ENCODE data around the gene WDFY1.

The WDFY1 gene

GRCh38 chr2:223868005-223868404, 77.1 kb downstream of the WDFY1 start:
- ChIA-PET POLR2A (no interaction called here), CTCF (interaction anchor here (0.7 kb wide), 1 partner anchor 768 kb away, joined by 3 read pairs; no protein-coding TSS in a partner anchor)
- TF ChIP-seq MEIS1 (CRISPR knock-in tag; IDR thresholded peaks at IDR 0.05; ENCODE audit: borderline replicate concordance) (no peak), ZNF211 (tag by site-specific recombination; IDR thresholded peaks at IDR 0.05; ENCODE audit: low read depth) (no peak), ZSCAN4 (tag by site-specific recombination; IDR thresholded peaks at IDR 0.05) (no peak), ZNF660 (tag by site-specific recombination; IDR thresholded peaks at IDR 0.05) (no peak), ZNF184 (tag by site-specific recombination; IDR thresholded peaks at IDR 0.05) (no peak), ZNF677 (tag by site-specific recombination; IDR thresholded peaks at IDR 0.05) (no peak), ZNF169 (tag by site-specific recombination; IDR thresholded peaks at IDR 0.05) (no peak), SP3 (tag by site-specific recombination; IDR thresholded peaks at IDR 0.05) (no peak), ZNF239 (tag by site-specific recombination; IDR thresholded peaks at IDR 0.05) (no peak), ZNF571 (tag by site-specific recombination; IDR thresholded peaks at IDR 0.05) (no peak), YY1 (tag by site-specific recombination; IDR thresholded peaks at IDR 0.05) (no peak), ZNF174 (tag by site-specific recombination; IDR thresholded peaks at IDR 0.05) (no peak), ZNF549 (tag by site-specific recombination; IDR thresholded peaks at IDR 0.05) (no peak), ZNF768 (tag by site-specific recombination; IDR thresholded peaks at IDR 0.05) (no peak)
- TF ChIP-seq, protein P1, sequence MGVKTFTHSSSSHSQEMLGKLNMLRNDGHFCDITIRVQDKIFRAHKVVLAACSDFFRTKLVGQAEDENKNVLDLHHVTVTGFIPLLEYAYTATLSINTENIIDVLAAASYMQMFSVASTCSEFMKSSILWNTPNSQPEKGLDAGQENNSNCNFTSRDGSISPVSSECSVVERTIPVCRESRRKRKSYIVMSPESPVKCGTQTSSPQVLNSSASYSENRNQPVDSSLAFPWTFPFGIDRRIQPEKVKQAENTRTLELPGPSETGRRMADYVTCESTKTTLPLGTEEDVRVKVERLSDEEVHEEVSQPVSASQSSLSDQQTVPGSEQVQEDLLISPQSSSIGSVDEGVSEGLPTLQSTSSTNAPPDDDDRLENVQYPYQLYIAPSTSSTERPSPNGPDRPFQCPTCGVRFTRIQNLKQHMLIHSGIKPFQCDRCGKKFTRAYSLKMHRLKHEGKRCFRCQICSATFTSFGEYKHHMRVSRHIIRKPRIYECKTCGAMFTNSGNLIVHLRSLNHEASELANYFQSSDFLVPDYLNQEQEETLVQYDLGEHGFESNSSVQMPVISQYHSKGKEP (tag by site-specific recombination; IDR thresholded peaks at IDR 0.05): no peak
- TF ChIP-seq, protein P2, sequence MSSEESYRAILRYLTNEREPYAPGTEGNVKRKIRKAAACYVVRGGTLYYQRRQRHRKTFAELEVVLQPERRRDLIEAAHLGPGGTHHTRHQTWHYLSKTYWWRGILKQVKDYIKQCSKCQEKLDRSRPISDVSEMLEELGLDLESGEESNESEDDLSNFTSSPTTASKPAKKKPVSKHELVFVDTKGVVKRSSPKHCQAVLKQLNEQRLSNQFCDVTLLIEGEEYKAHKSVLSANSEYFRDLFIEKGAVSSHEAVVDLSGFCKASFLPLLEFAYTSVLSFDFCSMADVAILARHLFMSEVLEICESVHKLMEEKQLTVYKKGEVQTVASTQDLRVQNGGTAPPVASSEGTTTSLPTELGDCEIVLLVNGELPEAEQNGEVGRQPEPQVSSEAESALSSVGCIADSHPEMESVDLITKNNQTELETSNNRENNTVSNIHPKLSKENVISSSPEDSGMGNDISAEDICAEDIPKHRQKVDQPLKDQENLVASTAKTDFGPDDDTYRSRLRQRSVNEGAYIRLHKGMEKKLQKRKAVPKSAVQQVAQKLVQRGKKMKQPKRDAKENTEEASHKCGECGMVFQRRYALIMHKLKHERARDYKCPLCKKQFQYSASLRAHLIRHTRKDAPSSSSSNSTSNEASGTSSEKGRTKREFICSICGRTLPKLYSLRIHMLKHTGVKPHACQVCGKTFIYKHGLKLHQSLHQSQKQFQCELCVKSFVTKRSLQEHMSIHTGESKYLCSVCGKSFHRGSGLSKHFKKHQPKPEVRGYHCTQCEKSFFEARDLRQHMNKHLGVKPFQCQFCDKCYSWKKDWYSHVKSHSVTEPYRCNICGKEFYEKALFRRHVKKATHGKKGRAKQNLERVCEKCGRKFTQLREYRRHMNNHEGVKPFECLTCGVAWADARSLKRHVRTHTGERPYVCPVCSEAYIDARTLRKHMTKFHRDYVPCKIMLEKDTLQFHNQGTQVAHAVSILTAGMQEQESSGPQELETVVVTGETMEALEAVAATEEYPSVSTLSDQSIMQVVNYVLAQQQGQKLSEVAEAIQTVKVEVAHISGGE (tag by site-specific recombination; conservative IDR thresholded peaks at IDR 0.05; ENCODE audit: low read depth): no peak
- TF ChIP-seq, protein P3, sequence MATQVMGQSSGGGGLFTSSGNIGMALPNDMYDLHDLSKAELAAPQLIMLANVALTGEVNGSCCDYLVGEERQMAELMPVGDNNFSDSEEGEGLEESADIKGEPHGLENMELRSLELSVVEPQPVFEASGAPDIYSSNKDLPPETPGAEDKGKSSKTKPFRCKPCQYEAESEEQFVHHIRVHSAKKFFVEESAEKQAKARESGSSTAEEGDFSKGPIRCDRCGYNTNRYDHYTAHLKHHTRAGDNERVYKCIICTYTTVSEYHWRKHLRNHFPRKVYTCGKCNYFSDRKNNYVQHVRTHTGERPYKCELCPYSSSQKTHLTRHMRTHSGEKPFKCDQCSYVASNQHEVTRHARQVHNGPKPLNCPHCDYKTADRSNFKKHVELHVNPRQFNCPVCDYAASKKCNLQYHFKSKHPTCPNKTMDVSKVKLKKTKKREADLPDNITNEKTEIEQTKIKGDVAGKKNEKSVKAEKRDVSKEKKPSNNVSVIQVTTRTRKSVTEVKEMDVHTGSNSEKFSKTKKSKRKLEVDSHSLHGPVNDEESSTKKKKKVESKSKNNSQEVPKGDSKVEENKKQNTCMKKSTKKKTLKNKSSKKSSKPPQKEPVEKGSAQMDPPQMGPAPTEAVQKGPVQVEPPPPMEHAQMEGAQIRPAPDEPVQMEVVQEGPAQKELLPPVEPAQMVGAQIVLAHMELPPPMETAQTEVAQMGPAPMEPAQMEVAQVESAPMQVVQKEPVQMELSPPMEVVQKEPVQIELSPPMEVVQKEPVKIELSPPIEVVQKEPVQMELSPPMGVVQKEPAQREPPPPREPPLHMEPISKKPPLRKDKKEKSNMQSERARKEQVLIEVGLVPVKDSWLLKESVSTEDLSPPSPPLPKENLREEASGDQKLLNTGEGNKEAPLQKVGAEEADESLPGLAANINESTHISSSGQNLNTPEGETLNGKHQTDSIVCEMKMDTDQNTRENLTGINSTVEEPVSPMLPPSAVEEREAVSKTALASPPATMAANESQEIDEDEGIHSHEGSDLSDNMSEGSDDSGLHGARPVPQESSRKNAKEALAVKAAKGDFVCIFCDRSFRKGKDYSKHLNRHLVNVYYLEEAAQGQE (tag by site-specific recombination; IDR thresholded peaks at IDR 0.05): no peak
- no peak overlapping the region for H3K27ac ChIP-seq (ENCODE audit: extremely low read depth, low read depth, low read length)
- H3K36me3 ChIP-seq (ENCODE audit: control insufficient read depth in 2 of 2, insufficient read depth in 1 of 2, low read length in 2 of 2): peaks cover 0 to 4% of the 10 kb centered on the region in 2 experiments; a peak in 2 of 3 replicates
- no peaks in the 10 kb centered on the region for H3K4me1 ChIP-seq (ENCODE audit: control insufficient read depth, insufficient read depth, low read length)
- H3K4me3 ChIP-seq (ENCODE audit: low read depth, low read length): no peak overlapping the region
- H3K9me3 ChIP-seq (ENCODE audit: control insufficient read depth, insufficient read depth, low read depth, low read length): no peaks in the 10 kb centered on the region
